Measurements from ENCODE around the gene PCDH8. TPM values are rescaled to one million over a fixed set of nuclear protein-coding genes. Genes with fewer than 3 reads are reported as not detected.

The PCDH8 gene
- total RNA-seq, 1 donor from 2014 or later: 0.17 TPM

DNA sequence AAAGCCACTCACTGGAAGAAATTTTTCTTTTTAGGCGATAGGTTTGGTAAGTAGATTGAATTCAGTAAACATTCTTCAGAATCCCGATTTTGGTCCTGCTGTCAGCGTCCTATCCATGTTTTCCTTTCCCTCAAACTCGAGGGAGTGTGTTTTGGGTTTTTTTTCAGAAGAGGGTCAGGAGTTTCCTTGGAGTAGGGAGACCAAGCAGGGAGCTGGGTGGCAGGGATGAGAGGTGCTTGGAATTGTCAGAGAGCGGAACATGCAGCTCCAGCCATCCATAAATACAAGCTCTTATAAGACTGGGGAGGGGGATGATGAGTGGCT lies 1.6 kb upstream of the PCDH8 start:
- TF ChIP-seq, protein P1, sequence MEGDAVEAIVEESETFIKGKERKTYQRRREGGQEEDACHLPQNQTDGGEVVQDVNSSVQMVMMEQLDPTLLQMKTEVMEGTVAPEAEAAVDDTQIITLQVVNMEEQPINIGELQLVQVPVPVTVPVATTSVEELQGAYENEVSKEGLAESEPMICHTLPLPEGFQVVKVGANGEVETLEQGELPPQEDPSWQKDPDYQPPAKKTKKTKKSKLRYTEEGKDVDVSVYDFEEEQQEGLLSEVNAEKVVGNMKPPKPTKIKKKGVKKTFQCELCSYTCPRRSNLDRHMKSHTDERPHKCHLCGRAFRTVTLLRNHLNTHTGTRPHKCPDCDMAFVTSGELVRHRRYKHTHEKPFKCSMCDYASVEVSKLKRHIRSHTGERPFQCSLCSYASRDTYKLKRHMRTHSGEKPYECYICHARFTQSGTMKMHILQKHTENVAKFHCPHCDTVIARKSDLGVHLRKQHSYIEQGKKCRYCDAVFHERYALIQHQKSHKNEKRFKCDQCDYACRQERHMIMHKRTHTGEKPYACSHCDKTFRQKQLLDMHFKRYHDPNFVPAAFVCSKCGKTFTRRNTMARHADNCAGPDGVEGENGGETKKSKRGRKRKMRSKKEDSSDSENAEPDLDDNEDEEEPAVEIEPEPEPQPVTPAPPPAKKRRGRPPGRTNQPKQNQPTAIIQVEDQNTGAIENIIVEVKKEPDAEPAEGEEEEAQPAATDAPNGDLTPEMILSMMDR (IDR thresholded peaks at IDR 0.05; ENCODE audit: unreplicated experiment): no peak
- Mint-ChIP-seq H3K9me3 (ENCODE audit: low read depth) (no peaks in the 10 kb centered on the region), H3K4me3 (ENCODE audit: low read depth) (peak overlapping the region; percentile 32), H3K27ac (no peak overlapping the region), H3K4me1 (ENCODE audit: low read depth) (peaks cover 18% of the 10 kb centered on the region), H3K36me3 (ENCODE audit: insufficient read depth) (peaks cover 1% of the 10 kb centered on the region), H3K27me3 (peaks cover 42% of the 10 kb centered on the region)
- DNase-seq (ENCODE audit: low spot score, unreplicated experiment): no peak

DNA sequence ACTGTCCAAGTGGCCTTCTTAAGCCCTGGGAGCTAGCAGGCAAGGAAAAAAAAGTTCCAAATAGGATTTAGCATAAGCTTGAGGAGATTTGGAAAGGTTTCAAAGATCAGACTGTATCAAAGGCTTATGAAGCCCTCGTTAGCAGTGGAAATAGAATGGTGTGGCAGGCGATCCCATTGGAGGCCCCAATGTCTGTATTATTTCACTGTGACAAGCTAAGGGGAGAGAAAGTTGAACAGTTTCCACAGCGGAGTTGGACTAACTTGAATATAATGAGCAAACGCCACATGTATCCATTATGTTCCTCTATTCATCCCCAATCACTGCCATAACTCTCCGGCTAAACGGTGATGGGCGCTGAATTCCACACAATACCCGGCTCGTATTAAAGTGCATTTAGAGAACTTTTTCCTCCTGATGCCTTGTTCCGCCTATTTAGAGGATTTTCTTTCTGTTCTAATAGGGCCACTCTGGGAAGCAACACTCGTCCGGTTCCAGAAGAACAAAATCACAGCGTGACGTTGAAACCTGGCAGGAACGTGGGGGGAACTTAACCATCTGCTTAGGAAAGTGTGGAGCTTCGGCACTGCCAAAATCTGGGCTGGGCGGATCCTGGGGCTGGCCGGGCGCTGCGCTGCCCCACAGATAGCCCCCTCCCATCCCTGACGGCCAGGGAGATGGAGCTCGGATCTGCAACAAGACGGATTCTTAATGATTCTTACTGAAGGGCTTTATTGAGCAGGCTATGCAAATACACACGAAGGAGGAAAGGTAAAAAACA lies 1.0 kb upstream of the PCDH8 start:
- Mint-ChIP-seq H3K9me3 (ENCODE audit: low read depth) (no peaks in the 10 kb centered on the region), H3K36me3 (ENCODE audit: insufficient read depth) (peaks cover 1% of the 10 kb centered on the region), H3K4me1 (ENCODE audit: low read depth) (peaks cover 18% of the 10 kb centered on the region), H3K27ac (no peak overlapping the region), H3K27me3 (peaks cover 43% of the 10 kb centered on the region), H3K4me3 (ENCODE audit: low read depth) (peak overlapping the region; percentile 57)
- DNase-seq (ENCODE audit: low spot score, unreplicated experiment): no peak
- TF ChIP-seq, protein P1 (IDR thresholded peaks at IDR 0.05; ENCODE audit: unreplicated experiment): no peak

DNA sequence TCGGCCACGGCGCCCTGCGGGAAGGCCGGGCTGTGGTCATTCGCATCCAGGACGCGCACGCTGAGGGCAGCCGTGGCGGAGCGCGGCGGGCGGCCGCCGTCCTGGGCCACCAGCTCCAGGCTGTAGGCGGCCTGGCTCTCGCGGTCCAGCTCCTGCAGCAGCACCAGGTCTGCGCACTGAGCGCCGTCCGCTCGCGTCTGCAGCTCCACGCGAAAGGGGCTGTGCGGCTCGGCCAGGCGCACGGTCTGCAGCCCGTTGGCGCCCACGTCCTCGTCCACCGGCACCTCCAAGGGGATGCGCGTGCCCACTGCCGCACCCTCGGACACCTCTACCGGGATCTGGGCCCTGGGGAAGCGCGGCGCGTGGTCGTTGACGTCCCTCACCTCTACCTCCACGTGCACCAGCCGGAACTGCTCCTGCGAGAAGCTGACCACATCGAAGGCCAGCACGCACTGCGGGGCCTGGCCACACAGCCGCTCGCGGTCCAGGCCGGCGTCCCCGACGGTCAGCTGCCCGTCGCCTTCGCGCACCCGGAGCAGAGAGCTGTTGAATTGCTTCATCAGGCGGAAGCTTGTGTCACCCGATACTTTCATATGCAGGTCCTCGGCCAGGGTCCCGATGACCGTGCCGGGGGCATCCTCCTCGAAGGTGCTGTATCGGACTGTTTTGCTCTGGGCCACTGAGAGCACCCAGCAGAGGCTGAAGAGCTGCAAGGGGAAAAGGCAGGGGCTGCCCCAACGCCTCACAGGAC lies 583 bp downstream of the PCDH8 start:
- H3K9me3 Mint-ChIP-seq (ENCODE audit: low read depth): no peaks in the 10 kb centered on the region
- TF ChIP-seq, protein P1 (IDR thresholded peaks at IDR 0.05; ENCODE audit: unreplicated experiment): no peak
- peaks cover 56% of the 10 kb centered on the region for H3K27me3 Mint-ChIP-seq
- H3K4me3 Mint-ChIP-seq (ENCODE audit: low read depth): peak overlapping the region; percentile 57
- H3K4me1 Mint-ChIP-seq (ENCODE audit: low read depth): peaks cover 18% of the 10 kb centered on the region
- no peak for DNase-seq (ENCODE audit: low spot score, unreplicated experiment)
- H3K27ac Mint-ChIP-seq: no peak overlapping the region
- peaks cover 1% of the 10 kb centered on the region for H3K36me3 Mint-ChIP-seq (ENCODE audit: insufficient read depth)

DNA sequence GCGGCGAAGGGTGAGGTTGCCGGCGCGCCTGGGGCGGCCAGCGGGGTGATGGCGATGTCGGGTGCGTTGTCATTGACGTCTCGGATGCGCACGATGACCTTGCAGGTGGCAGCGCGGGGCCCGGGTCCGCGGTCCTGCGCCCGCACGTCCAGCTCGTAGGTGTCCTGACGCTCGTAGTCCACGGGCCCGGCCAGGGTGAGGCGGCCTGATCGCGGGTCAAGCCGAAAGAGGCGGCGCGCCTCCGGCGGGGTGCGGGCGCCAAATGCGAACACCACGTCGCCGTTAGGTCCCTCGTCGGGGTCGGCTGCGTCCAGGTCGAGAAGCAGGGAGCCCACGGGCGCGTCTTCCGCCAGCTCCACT lies 1.1 kb downstream of the PCDH8 start:
- Mint-ChIP-seq H3K27ac (no peak overlapping the region), H3K4me3 (ENCODE audit: low read depth) (no peak overlapping the region), H3K27me3 (peaks cover 57% of the 10 kb centered on the region), H3K36me3 (ENCODE audit: insufficient read depth) (peaks cover 1% of the 10 kb centered on the region), H3K4me1 (ENCODE audit: low read depth) (peaks cover 14% of the 10 kb centered on the region), H3K9me3 (ENCODE audit: low read depth) (no peaks in the 10 kb centered on the region)
- DNase-seq (ENCODE audit: low spot score, unreplicated experiment): no peak
- TF ChIP-seq, protein P1 (IDR thresholded peaks at IDR 0.05; ENCODE audit: unreplicated experiment): no peak

DNA sequence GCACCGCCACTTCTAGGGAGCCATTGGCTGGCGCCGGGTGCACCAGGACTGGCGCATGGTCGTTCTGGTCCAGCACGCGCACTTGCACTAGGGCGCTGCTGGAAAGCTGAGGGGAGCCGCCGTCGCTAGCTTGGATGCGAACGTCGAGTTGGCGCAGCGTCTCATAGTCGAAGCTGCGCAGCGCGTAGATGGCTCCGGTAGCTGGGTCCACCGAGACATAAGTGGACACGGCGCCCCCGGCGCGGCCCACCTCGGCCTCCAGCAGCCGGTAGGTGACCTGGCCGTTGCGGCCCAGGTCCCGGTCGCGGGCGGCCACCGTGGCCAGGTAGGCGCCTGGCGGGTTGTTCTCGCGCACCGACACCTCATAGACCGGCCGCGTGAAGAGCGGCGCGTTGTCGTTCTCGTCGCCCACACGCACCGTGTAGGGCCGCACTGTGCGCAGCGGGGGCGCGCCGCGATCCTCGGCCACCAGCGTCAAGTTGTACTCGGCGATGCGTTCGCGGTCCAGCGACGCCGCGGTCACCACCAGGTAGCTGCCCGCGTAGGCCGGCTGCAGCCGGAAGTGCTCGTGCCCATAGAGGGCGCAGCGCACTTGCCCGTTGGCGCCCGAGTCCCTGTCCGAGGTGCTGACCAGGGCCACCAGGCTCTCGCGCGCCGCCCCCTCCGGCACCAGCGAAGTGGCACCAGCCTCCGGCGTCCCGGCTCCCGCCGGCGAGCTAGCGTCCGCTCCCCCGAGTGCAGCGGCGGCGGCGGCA lies 1.7 kb downstream of the PCDH8 start:
- H3K27me3 Mint-ChIP-seq: peaks cover 58% of the 10 kb centered on the region
- TF ChIP-seq, protein P1 (IDR thresholded peaks at IDR 0.05; ENCODE audit: unreplicated experiment): peak; percentile 72
- no peaks in the 10 kb centered on the region for H3K9me3 Mint-ChIP-seq (ENCODE audit: low read depth)
- H3K27ac Mint-ChIP-seq: no peak overlapping the region
- peak overlapping the region; percentile 51 for H3K4me3 Mint-ChIP-seq (ENCODE audit: low read depth)
- peak; percentile 90 for DNase-seq (ENCODE audit: low spot score, unreplicated experiment)
- peaks cover 1% of the 10 kb centered on the region for H3K36me3 Mint-ChIP-seq (ENCODE audit: insufficient read depth)
- H3K4me1 Mint-ChIP-seq (ENCODE audit: low read depth): peaks cover 11% of the 10 kb centered on the region
